HepG2 (cell line): Measurements from ENCODE around the gene CDC14B. TPM values are rescaled to one million over a fixed set of nuclear protein-coding genes. Genes with fewer than 3 reads are reported as not detected.

Experiments
- ATRX ChIP-seq: sonication (generic); formaldehyde crosslinking; IDR thresholded peaks from 2 replicates; pipeline ENCODE4 v1.4.0; 2020; ENCODE audit warnings: missing genetic modification reagents, borderline replicate concordance
- CSRNP1 ChIP-seq: sonication (generic); formaldehyde crosslinking; IDR thresholded peaks from 2 replicates; pipeline ENCODE4 v1.8.1; 2023; ENCODE audit warnings: mild to moderate bottlenecking, missing genetic modification reagents
- DDIT3 ChIP-seq: sonication (generic); formaldehyde crosslinking; IDR thresholded peaks from 2 replicates; pipeline ENCODE4 v1.4.0; 2020; ENCODE audit warnings: mild to moderate bottlenecking, missing genetic modification reagents
- EP300 ChIP-seq, 3 experiments: sonication (generic) in 1 of 3; formaldehyde crosslinking in 1 of 3; IDR thresholded peaks; 2 replicates each; pipeline versions ENCODE4 v1.5.1 to v1.6.1; 2011 to 2020; ENCODE audit warnings: low read depth in 2 of 3, low read length in 2 of 3, borderline replicate concordance in 1 of 3, improper control_type of control experiment in 1 of 3, mild to moderate bottlenecking in 1 of 3, missing genetic modification reagents in 1 of 3, moderate library complexity in 1 of 3
- ESRRA ChIP-seq: sonication (generic); formaldehyde crosslinking; IDR thresholded peaks from 2 replicates; pipeline ENCODE4 v1.5.1; 2020; ENCODE audit warnings: mild to moderate bottlenecking, low read depth, missing genetic modification reagents
- FIP1L1 ChIP-seq: fragments of 200-400 bp; formaldehyde crosslinking; IDR thresholded peaks from 2 replicates; pipeline ENCODE4 v1.6.1; 2018; ENCODE audit warnings: low read depth, mild to moderate bottlenecking, low read length, moderate library complexity, borderline replicate concordance; ENCODE audit not compliant: insufficient read depth
- GPBP1L1 ChIP-seq: sonication (generic); formaldehyde crosslinking; IDR thresholded peaks from 2 replicates; pipeline ENCODE4 v1.5.0; 2020; ENCODE audit warnings: mild to moderate bottlenecking, missing genetic modification reagents
- NAIF1 ChIP-seq: sonication (generic); formaldehyde crosslinking; IDR thresholded peaks from 2 replicates; pipeline ENCODE4 v1.5.0; 2020; ENCODE audit warnings: mild to moderate bottlenecking, missing genetic modification reagents, borderline replicate concordance
- NONO ChIP-seq, 2 experiments: fragments of 450-650 bp in 1 of 2; sonication (generic) in 1 of 2; formaldehyde crosslinking in 1 of 2; IDR thresholded peaks in 1 of 2; conservative IDR thresholded peaks in 1 of 2; 2 replicates each; pipeline versions ENCODE4 v1.6.1 to v1.8.0; 2017 to 2022; ENCODE audit warnings: mild to moderate bottlenecking in 1 of 2, missing genetic modification reagents in 1 of 2, moderate library complexity in 1 of 2
- PBX3 ChIP-seq: sonication (generic); formaldehyde crosslinking; IDR thresholded peaks from 2 replicates; pipeline ENCODE4 v1.8.1; 2023; ENCODE audit warnings: missing genetic modification reagents, inconsistent platforms, borderline replicate concordance
- POLR2A ChIP-seq, 2 experiments: IDR thresholded peaks; 2 replicates each; pipeline ENCODE4 v1.6.1; 2011; ENCODE audit warnings: low read depth in 2 of 2, low read length in 2 of 2, mild to moderate bottlenecking in 1 of 2, moderate library complexity in 1 of 2; ENCODE audit not compliant: insufficient read depth in 1 of 2
- SRF ChIP-seq: IDR thresholded peaks from 2 replicates; pipeline ENCODE4 v1.6.1; 2011; ENCODE audit warnings: mild to moderate bottlenecking, low read depth, low read length, moderate library complexity
- TBX2 ChIP-seq: sonication (generic); formaldehyde crosslinking; IDR thresholded peaks from 2 replicates; pipeline ENCODE4 v1.5.0; 2020; ENCODE audit warnings: missing genetic modification reagents, mild to moderate bottlenecking, borderline replicate concordance
- TCF7 ChIP-seq: sonication (generic); IDR thresholded peaks from 2 replicates; pipeline ENCODE4 v1.6.1; 2016; ENCODE audit warnings: antibody characterized with exemption, low read depth
- ZFX ChIP-seq: sonication (generic); formaldehyde crosslinking; IDR thresholded peaks from 2 replicates; pipeline ENCODE4 v1.4.0; 2020; ENCODE audit warnings: mild to moderate bottlenecking, low read depth, missing genetic modification reagents, moderate library complexity
- ZNF136 ChIP-seq: sonication (generic); formaldehyde crosslinking; IDR thresholded peaks from 2 replicates; pipeline ENCODE4 v1.8.1; 2022; ENCODE audit warnings: low read depth, mild to moderate bottlenecking, moderate library complexity, missing genetic modification reagents
- ZNF317 ChIP-seq: sonication (generic); formaldehyde crosslinking; IDR thresholded peaks from 2 replicates; pipeline ENCODE4 v1.5.0; 2020; ENCODE audit warnings: mild to moderate bottlenecking, missing genetic modification reagents
- ZNF496 ChIP-seq: sonication (generic); formaldehyde crosslinking; IDR thresholded peaks from 2 replicates; pipeline ENCODE4 v1.8.1; 2023; ENCODE audit warnings: mild to moderate bottlenecking, moderate library complexity, missing genetic modification reagents; ENCODE audit not compliant: insufficient replicate concordance
- ZNF547 ChIP-seq: sonication (generic); formaldehyde crosslinking; IDR thresholded peaks from 2 replicates; pipeline ENCODE4 v1.5.1; 2020; ENCODE audit warnings: mild to moderate bottlenecking, missing genetic modification reagents
- ZNF616 ChIP-seq: sonication (generic); formaldehyde crosslinking; IDR thresholded peaks from 2 replicates; pipeline ENCODE4 v1.5.0; 2020; ENCODE audit warnings: low read depth, mild to moderate bottlenecking, missing genetic modification reagents
- ZNF737 ChIP-seq: sonication (generic); formaldehyde crosslinking; IDR thresholded peaks from 2 replicates; pipeline ENCODE4 v1.5.0; 2020; ENCODE audit warnings: missing genetic modification reagents, mild to moderate bottlenecking, borderline replicate concordance
- ZNF784 ChIP-seq: sonication (generic); formaldehyde crosslinking; IDR thresholded peaks from 2 replicates; pipeline ENCODE4 v1.5.1; 2020; ENCODE audit warnings: missing genetic modification reagents, mild to moderate bottlenecking, borderline replicate concordance
- polyA plus RNA-seq, 8 experiments: library from polyadenylated mRNA; depleted of rRNA in 3 of 8; stranded (reverse) in 7 of 8; unstranded in 1 of 8; fragments of >200 nt; fragmentation: Illumina TruSeq in 4 of 8; extraction: Trizol in 4 of 8; gene quantifications; 2 replicates each; pipeline versions ENCODE4 v1.2.1 to v1.2.3, GENCODE V29; 2011 to 2016; ENCODE audit warnings: low read depth in 4 of 8, missing spikeins in 1 of 8, mixed read lengths in 1 of 8; ENCODE audit not compliant: insufficient read depth in 1 of 8
- total RNA-seq, 5 experiments: library from RNA; depleted of rRNA; stranded (reverse); fragments of >200 nt; fragmentation: Illumina TruSeq; extraction: Trizol; gene quantifications; 2 replicates each; pipeline ENCODE4 v1.2.3, GENCODE V29; 2016; ENCODE audit warnings: low read depth in 1 of 5

Gene CDC14B
- total and polyA plus RNA-seq, 2 of the 13 experiments (the other 11 are each of a cell fraction or from before 2014, with no cell fraction given), result 25.8 to 33.3 TPM

- no peak for TF ChIP-seq ZNF547 (CRISPR knock-in tag)
- TF ChIP-seq NAIF1 (CRISPR knock-in tag), result peak; percentile 94
- peak; percentile 93 for TF ChIP-seq TBX2 (CRISPR knock-in tag)
- no peak for TF ChIP-seq FIP1L1
- no peak for TF ChIP-seq GPBP1L1 (CRISPR knock-in tag)
- TF ChIP-seq ZNF496 (CRISPR knock-in tag), result no peak
- no peak; the same call in 1 of the 2 replicates for TF ChIP-seq ESRRA (CRISPR knock-in tag)
- no peak; the same call in 1 of the 2 replicates for TF ChIP-seq CSRNP1 (CRISPR knock-in tag)
- no peak for TF ChIP-seq ATRX (CRISPR knock-in tag)
- peak; percentile 76 for TF ChIP-seq ZFX (CRISPR knock-in tag)
- TF ChIP-seq NONO (IDR thresholded peaks at IDR 0.05), result no peak
- TF ChIP-seq NONO (CRISPR knock-in tag; conservative IDR thresholded peaks at IDR 0.05), result peak; percentile 13; the same call in 1 of the 2 replicates
- TF ChIP-seq PBX3 (CRISPR knock-in tag), result no peak
- no peak; the same call in 1 of the 2 replicates for TF ChIP-seq DDIT3 (CRISPR knock-in tag)
- TF ChIP-seq POLR2A (IDR thresholded peaks at IDR 0.05; ENCODE audit: insufficient read depth in 1 of 2, low read depth in 2 of 2, low read length in 2 of 2), result peak; percentile 72 to 95
- no peak for TF ChIP-seq ZNF616 (CRISPR knock-in tag)
- TF ChIP-seq TCF7, result peak; percentile 98
- TF ChIP-seq ZNF136 (CRISPR knock-in tag), result peak; percentile 34; the same call in 1 of the 2 replicates
- no peak; the same call in 1 of the 2 replicates for TF ChIP-seq ZNF784 (CRISPR knock-in tag)
- peak; percentile 89 for TF ChIP-seq ZNF317
- peak in 1 of 2 experiments; percentile 89 for TF ChIP-seq EP300 (IDR thresholded peaks at IDR 0.05; ENCODE audit: low read depth in 2 of 2, low read length in 2 of 2)
- TF ChIP-seq EP300 (CRISPR knock-in tag; IDR thresholded peaks at IDR 0.05; ENCODE audit: borderline replicate concordance), result peak; percentile 89
- 0 out of 2 replicates have a peak, but pooled peaks have one; percentile 6 for TF ChIP-seq SRF
- TF ChIP-seq ZNF737 (CRISPR knock-in tag), result no peak
Measured at GRCh38 chr9:96491079-96491879, 128.4 kb downstream of the CDC14B start (continued).
